LNCaP clone FGC (cell line): ENCODE results near the gene TSTD1.

Experiments
- DNase-seq: peaks from one replicate; pipeline ENCODE4 v3.0.0-alpha.2; 2011; ENCODE audit warnings: low read depth
- H3K4me3 ChIP-seq: 2 replicates; pipeline ENCODE4 v1.5.1; 2011; ENCODE audit warnings: mild to moderate bottlenecking, low read depth, low read length, control low read depth
- CTCF ChIP-seq: IDR thresholded peaks from 2 replicates; pipeline ENCODE4 v1.5.1; 2012; ENCODE audit warnings: mild to moderate bottlenecking; ENCODE audit not compliant: control insufficient read depth, insufficient read depth; ENCODE audit errors: extremely low read depth

Gene TSTD1

GRCh38 chr1:161082483-161082882, 43.7 kb upstream of the TSTD1 start:
- H3K4me3 ChIP-seq = no peak overlapping the region
- DNase-seq = no peak
- no peak for TF ChIP-seq CTCF

GRCh38 chr1:161081519-161081918, 42.8 kb upstream of the TSTD1 start:
- no peak for DNase-seq
- H3K4me3 ChIP-seq = no peak overlapping the region
- no peak for TF ChIP-seq CTCF

GRCh38 chr1:161080441-161081405, 42.0 kb upstream of the TSTD1 start:
- no peak overlapping the region for H3K4me3 ChIP-seq
- no peak for DNase-seq
- no peak for TF ChIP-seq CTCF

GRCh38 chr1:161079436-161080110, 40.8 kb upstream of the TSTD1 start:
- TF ChIP-seq CTCF = no peak
- no peak for DNase-seq
- H3K4me3 ChIP-seq = no peak overlapping the region

DNA sequence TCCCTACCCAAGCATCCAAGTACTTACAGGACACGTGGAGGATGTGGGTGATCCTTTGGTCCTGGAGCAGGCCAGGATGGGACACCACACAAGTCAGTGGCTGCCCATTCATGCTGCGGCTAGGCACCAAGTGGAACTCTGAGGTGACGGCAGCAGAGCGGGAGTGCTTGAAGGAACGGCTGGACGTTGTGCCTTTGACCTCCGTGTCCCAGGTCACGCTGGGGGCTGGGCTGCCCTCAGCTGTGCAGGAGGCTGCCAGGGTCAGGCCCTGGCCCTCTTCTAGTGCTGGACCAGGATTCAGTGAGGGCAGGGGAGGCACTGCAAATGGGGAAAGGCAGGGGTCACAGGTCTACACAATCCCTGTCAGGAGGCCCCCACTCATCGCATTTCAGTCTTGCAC, 38.7 kb upstream of the TSTD1 start:
- no peak overlapping the region for H3K4me3 ChIP-seq
- no peak for TF ChIP-seq CTCF
- no peak for DNase-seq

- H3K4me3 ChIP-seq = no peak overlapping the region
- no peak for DNase-seq
- no peak for TF ChIP-seq CTCF
Observed at GRCh38 chr1:161076410-161076809, 37.6 kb upstream of the TSTD1 start.
